Activated naive CD4-positive, alpha-beta T cell treated with anti-CD3 and anti-CD28 coated beads, Interleukin-2, amount 10 ng/mL, durations not matched to agents 7 days and 5 days (primary cell): ENCODE results near the gene REV3L.
"Not testable (repeated sequence)": the region's sequence is repeated elsewhere in the genome, so short reads cannot be mapped to it uniquely, and the experiment has no call there.

Source experiments
- CTCF ChIA-PET: fragments of 350-600 bp; sonication (Branson Sonifier 250); formaldehyde crosslinking; loops from one replicate; lab custom pipeline; 2021; ENCODE audit warnings: antibody characterized with exemption; lab: Charles Lee
- DNase-seq: peaks from one replicate; pipeline ENCODE4 v3.0.0-alpha.2; 2020
- H3K27ac Mint-ChIP-seq: one replicate; pipeline ENCODE4 v1.8.0; 2021; ENCODE audit warnings: mild to moderate bottlenecking, moderate library complexity, mixed read lengths
- H3K27me3 Mint-ChIP-seq: one replicate; pipeline ENCODE4 v1.8.0; 2021; ENCODE audit warnings: mild to moderate bottlenecking, mixed read lengths
- H3K36me3 Mint-ChIP-seq: one replicate; pipeline ENCODE4 v1.8.0; 2021; ENCODE audit warnings: mixed read lengths
- H3K4me1 Mint-ChIP-seq: one replicate; pipeline ENCODE4 v1.8.0; 2021; ENCODE audit warnings: mixed read lengths
- H3K4me3 Mint-ChIP-seq: one replicate; pipeline ENCODE4 v1.8.0; 2021; ENCODE audit warnings: mild to moderate bottlenecking, moderate library complexity, mixed read lengths
- H3K9me3 Mint-ChIP-seq: one replicate; pipeline ENCODE4 v1.8.0; 2021; ENCODE audit warnings: mixed read lengths

Gene REV3L

DNA sequence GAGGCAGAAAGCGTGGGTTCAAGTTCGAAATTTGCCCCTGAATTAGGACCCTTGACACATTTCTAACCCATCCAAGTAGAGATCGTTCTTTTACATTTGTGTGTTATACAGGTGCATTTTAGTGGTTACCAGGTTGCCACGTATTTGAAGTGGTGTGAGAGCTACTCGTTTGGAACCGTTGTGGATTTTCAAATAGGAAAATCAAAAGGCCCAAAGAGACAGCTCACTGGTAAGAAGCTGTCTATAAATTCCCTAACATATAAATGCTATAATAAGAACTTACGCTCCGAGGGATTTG lies 1.6 kb upstream of the REV3L start:
- Mint-ChIP-seq H3K27me3 (no peaks in the 10 kb centered on the region), H3K4me1 (peaks cover 53% of the 10 kb centered on the region), H3K9me3 (peaks cover 6% of the 10 kb centered on the region), H3K27ac (peak overlapping the region; percentile 100), H3K36me3 (peaks cover 8% of the 10 kb centered on the region), H3K4me3 (peak overlapping the region; percentile 98)
- no peak for DNase-seq
- CTCF ChIA-PET: interaction anchor here (0.8 to 2.9 kb wide), 4 partner anchors 81 to 226 kb away, joined by 3 to 16 read pairs (median 6); partner anchors contain the start of gene TRAF3IP2

DNA sequence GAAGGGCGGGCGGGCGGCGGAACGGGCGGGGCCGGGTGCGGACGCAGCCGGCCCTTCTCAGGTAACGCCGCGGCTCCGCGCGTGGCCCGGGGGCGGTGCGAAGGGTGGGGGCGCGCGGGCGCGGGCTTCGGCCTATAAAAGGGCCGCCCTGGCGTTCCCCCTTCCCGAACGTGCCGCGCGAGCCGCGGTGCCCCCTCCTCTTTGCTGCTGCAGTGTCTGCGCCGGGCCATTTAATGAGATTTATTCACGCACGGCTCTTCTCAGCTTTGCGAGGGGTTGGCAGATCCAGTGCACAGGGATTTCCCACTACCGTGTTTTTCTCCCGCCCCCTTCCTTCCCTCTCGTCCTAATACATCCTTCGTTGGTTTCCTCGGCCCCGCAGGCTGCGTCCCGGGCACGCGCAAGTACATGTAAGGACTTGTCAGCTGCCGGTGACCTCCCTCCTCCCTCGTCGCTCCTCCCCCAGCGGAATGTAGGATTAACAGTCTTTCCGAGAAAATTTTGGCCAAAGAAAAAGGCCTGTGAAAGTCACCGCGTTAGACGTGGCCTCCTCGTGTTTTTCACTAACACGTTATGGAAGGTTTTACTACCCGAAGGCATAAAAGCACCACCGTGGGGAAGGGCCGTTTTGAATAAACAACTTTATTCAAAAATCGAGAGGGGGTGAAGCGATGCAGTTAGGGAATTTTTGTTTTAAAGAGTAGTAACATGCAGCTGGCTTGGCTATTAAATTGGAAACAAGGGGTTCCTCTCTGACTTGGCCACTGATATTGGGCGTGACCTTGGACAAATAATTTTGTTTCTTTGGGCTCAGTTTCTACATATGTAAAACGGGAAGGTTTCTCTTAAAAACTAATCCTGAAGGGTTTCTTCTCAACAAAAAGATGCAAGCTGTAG lies 966 bp upstream of the REV3L start:
- Mint-ChIP-seq H3K27ac (peak overlapping the region; percentile 100), H3K27me3 (no peaks in the 10 kb centered on the region), H3K4me1 (peaks cover 56% of the 10 kb centered on the region), H3K36me3 (peaks cover 8% of the 10 kb centered on the region), H3K9me3 (peaks cover 6% of the 10 kb centered on the region), H3K4me3 (peak overlapping the region; percentile 98)
- CTCF ChIA-PET: interaction anchor here (0.8 to 2.9 kb wide), 4 partner anchors 82 to 225 kb away, joined by 3 to 16 read pairs (median 6); partner anchors contain the start of gene TRAF3IP2
- DNase-seq: peak; percentile 87

GRCh38 chr6:111482188-111482958 lies 645 bp downstream of the REV3L start:
- peaks cover 52% of the 10 kb centered on the region for H3K4me1 Mint-ChIP-seq
- peaks cover 6% of the 10 kb centered on the region for H3K9me3 Mint-ChIP-seq
- peaks cover 5% of the 10 kb centered on the region for H3K36me3 Mint-ChIP-seq
- no peaks in the 10 kb centered on the region for H3K27me3 Mint-ChIP-seq
- peak; percentile 70 for DNase-seq
- CTCF ChIA-PET: no interaction called here
- peak overlapping the region; percentile 99 for H3K27ac Mint-ChIP-seq
- peak overlapping the region; percentile 86 for H3K4me3 Mint-ChIP-seq

DNA sequence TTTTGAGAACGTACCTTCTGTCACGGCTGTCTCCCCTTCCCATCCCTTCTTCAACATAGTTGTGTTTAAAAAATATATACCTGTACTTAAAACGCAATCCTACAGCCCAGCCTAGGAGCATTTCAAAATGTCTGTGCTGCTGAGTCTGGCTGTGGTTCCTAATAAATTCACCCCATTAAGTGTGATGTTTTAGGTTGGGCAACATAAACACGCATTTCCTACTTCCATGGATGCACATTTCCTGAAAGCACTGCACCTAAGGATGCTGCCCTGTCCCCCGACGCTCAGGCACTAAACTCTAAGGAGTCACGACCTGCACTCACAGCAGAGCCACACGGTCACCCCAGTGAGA lies 1.2 kb downstream of the REV3L start:
- CTCF ChIA-PET: no interaction called here
- peaks cover 6% of the 10 kb centered on the region for H3K9me3 Mint-ChIP-seq

GRCh38 chr6:111480988-111481822 lies 1.8 kb downstream of the REV3L start:
- H3K4me1 Mint-ChIP-seq: peaks cover 41% of the 10 kb centered on the region

More for the DNA sequence above, 1.2 kb downstream of the REV3L start:
- Mint-ChIP-seq H3K4me3 (peak overlapping the region; percentile 86), H3K27me3 (no peaks in the 10 kb centered on the region), H3K36me3 (peaks cover 5% of the 10 kb centered on the region), H3K4me1 (peaks cover 47% of the 10 kb centered on the region), H3K27ac (peak overlapping the region; percentile 89)
- no peak for DNase-seq

DNA sequence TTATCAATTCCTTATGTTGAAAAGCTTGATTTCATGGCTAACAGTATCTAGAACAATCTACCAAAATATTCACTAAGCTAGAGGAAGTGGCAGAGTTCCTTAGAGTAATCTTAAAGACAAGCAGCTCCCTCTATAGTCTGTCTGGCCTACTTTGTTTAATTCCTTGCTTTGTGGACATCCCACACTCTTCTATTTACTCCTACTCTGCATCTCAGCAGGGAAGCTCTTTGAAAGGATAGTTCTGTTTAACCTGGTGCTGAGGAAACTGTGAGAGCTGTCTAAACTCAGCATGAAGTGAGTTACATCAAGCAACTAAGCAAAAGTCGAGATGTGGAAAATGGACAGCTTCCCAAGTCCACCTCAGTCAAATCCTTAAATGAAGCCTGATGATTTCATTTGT lies 4.3 kb downstream of the REV3L start:
- peaks cover 31% of the 10 kb centered on the region for H3K4me1 Mint-ChIP-seq
- DNase-seq: no peak
- H3K4me3 Mint-ChIP-seq: no peak overlapping the region
- no peaks in the 10 kb centered on the region for H3K27me3 Mint-ChIP-seq
- H3K27ac Mint-ChIP-seq: peak overlapping the region; percentile 72
- no peaks in the 10 kb centered on the region for H3K9me3 Mint-ChIP-seq
- H3K36me3 Mint-ChIP-seq: peaks cover 2% of the 10 kb centered on the region
- CTCF ChIA-PET: interaction anchor here (0.6 to 3.1 kb wide), 32 partner anchors 12 to 472 kb away, joined by 3 to 108 read pairs (median 4); partner anchors contain the start of gene TRAF3IP2

More at GRCh38 chr6:111480988-111481822, 1.8 kb downstream of the REV3L start:
- H3K36me3 Mint-ChIP-seq: peaks cover 1% of the 10 kb centered on the region
- no peak for DNase-seq
- H3K27ac Mint-ChIP-seq: peak overlapping the region; percentile 19
- CTCF ChIA-PET: interaction anchor here (1.0 to 1.1 kb wide), 2 partner anchors 84 to 222 kb away, joined by 5 read pairs; a partner anchor contains a TSS
- H3K27me3 Mint-ChIP-seq: no peaks in the 10 kb centered on the region
- no peaks in the 10 kb centered on the region for H3K9me3 Mint-ChIP-seq
- peak overlapping the region; percentile 86 for H3K4me3 Mint-ChIP-seq

DNA sequence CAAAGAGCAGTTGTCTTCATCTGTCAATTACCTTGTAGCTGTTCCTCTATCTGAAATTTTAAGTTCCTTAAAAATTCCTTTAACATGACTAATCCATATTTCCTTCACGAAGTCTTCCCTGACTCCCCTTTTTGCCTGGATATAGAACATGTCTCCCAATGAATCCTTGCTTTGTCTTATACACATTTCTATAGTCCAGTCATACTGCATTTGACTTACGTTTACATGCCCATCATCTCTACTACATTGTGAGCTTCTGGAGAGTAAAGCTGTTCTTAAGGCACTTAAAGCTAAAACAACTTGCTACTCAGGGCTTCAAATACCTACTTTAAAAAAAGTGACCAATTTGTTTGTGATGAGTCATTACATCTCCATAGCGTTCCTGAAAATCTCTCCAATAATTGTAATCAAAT lies 4.9 kb downstream of the REV3L start:
- Mint-ChIP-seq H3K36me3 (peaks cover 2% of the 10 kb centered on the region), H3K27me3 (no peaks in the 10 kb centered on the region), H3K9me3 (no peaks in the 10 kb centered on the region), H3K4me1 (peaks cover 36% of the 10 kb centered on the region), H3K27ac (no peak overlapping the region), H3K4me3 (no peak overlapping the region)
- DNase-seq: no peak
- CTCF ChIA-PET: interaction anchor here (0.6 to 3.1 kb wide), 30 partner anchors 12 to 472 kb away, joined by 3 to 108 read pairs (median 4); partner anchors contain the start of gene TRAF3IP2

GRCh38 chr6:111477481-111477938 lies 5.5 kb downstream of the REV3L start:
- H3K36me3 Mint-ChIP-seq: peaks cover 4% of the 10 kb centered on the region
- H3K27me3 Mint-ChIP-seq: no peaks in the 10 kb centered on the region
- no peak for DNase-seq
- H3K4me3 Mint-ChIP-seq: no peak overlapping the region
- no peak overlapping the region for H3K27ac Mint-ChIP-seq
- CTCF ChIA-PET: interaction anchor here (1.1 to 3.1 kb wide), 10 partner anchors 15 to 471 kb away, joined by 3 to 108 read pairs (median 4); a partner anchor contains a TSS
- peaks cover 41% of the 10 kb centered on the region for H3K4me1 Mint-ChIP-seq
- H3K9me3 Mint-ChIP-seq: no peaks in the 10 kb centered on the region

GRCh38 chr6:111476061-111476460 lies 7.0 kb downstream of the REV3L start:
- not testable (repeated sequence) for H3K36me3 Mint-ChIP-seq, H3K9me3 Mint-ChIP-seq, H3K4me3 Mint-ChIP-seq, H3K27me3 Mint-ChIP-seq, DNase-seq, H3K27ac Mint-ChIP-seq
- peaks cover 37% of the 10 kb centered on the region for H3K4me1 Mint-ChIP-seq
- CTCF ChIA-PET: interaction anchor here (1.9 kb wide), 1 partner anchor 217 kb away, joined by 5 read pairs; a partner anchor contains a TSS

DNA sequence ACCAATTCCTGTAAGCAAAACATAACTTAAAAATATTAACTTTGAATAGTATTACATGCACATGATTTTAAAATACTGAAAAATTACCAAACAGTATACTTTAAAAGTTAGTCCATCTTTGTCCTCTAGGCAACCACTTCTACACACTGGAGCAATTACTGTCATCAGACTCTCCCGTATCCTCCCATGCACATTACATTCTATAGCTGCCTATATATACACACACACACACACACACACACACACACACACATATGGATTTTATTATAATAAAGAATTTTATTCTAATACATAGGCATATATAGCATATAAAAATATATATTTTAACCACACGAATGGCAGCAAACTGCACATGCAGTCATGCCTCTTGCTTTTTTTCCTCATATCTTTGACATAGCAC lies 8.2 kb downstream of the REV3L start:
- no peak overlapping the region for H3K27ac Mint-ChIP-seq
- peaks cover 34% of the 10 kb centered on the region for H3K4me1 Mint-ChIP-seq
- DNase-seq: no peak
- CTCF ChIA-PET: interaction anchor here (1.9 kb wide), 1 partner anchor 216 kb away, joined by 5 read pairs; a partner anchor contains a TSS
- H3K27me3 Mint-ChIP-seq: no peaks in the 10 kb centered on the region
- no peaks in the 10 kb centered on the region for H3K9me3 Mint-ChIP-seq
- H3K36me3 Mint-ChIP-seq: peaks cover 10% of the 10 kb centered on the region
- no peak overlapping the region for H3K4me3 Mint-ChIP-seq

GRCh38 chr6:111474106-111474505 lies 8.9 kb downstream of the REV3L start:
- no peak overlapping the region for H3K27ac Mint-ChIP-seq
- H3K27me3 Mint-ChIP-seq: no peaks in the 10 kb centered on the region
- CTCF ChIA-PET: no interaction called here
- H3K36me3 Mint-ChIP-seq: peaks cover 10% of the 10 kb centered on the region
- H3K9me3 Mint-ChIP-seq: no peaks in the 10 kb centered on the region
- no peak overlapping the region for H3K4me3 Mint-ChIP-seq
- H3K4me1 Mint-ChIP-seq: peaks cover 31% of the 10 kb centered on the region
- no peak for DNase-seq

- Mint-ChIP-seq H3K4me3 (no peak overlapping the region), H3K27ac (no peak overlapping the region), H3K36me3 (peaks cover 10% of the 10 kb centered on the region), H3K4me1 (peaks cover 24% of the 10 kb centered on the region), H3K27me3 (no peaks in the 10 kb centered on the region), H3K9me3 (no peaks in the 10 kb centered on the region)
- DNase-seq: no peak
- CTCF ChIA-PET: interaction anchor here (0.9 kb wide), 1 partner anchor 214 kb away, joined by 4 read pairs; a partner anchor contains a TSS
Measured at GRCh38 chr6:111472933-111473435, 10.0 kb downstream of the REV3L start.

DNA sequence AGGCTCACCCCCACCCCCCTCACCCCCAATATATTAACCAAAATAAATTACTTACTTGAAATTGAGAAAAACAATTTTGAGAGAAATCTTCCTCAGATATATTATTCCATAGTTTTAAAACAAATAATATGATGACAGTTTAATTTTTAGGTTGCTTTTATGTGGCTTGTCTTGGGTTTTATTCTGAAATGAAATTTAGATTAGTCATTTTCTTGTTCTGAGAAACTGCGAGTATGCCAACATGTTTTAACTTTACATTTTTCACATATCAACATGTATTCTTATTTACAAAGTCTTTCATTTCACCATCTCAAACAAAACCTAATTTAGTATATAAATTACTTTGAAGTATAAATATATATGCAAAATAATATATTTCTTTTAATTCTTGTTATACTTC lies 11.1 kb downstream of the REV3L start:
- Mint-ChIP-seq H3K27ac (no peak overlapping the region), H3K27me3 (no peaks in the 10 kb centered on the region), H3K9me3 (no peaks in the 10 kb centered on the region), H3K36me3 (peaks cover 10% of the 10 kb centered on the region), H3K4me1 (peaks cover 21% of the 10 kb centered on the region), H3K4me3 (no peak overlapping the region)
- CTCF ChIA-PET: interaction anchor here (0.9 kb wide), 1 partner anchor 213 kb away, joined by 4 read pairs; a partner anchor contains a TSS
- no peak for DNase-seq
